ENCODE data around the gene RGMA. TPM values are rescaled to one million over a fixed set of nuclear protein-coding genes. Genes with fewer than 3 reads are reported as not detected.
"Not testable (repeated sequence)": the region's sequence is repeated elsewhere in the genome, so short reads cannot be mapped to it uniquely, and the experiment has no call there.

RGMA gene
- total RNA-seq, 4 donors from 2014 or later = 2.4 to 10.3 (median 6.0) TPM

GRCh38 chr15:93034512-93034911 lies 54.5 kb downstream of the RGMA start:
- no peak for DNase-seq

DNA sequence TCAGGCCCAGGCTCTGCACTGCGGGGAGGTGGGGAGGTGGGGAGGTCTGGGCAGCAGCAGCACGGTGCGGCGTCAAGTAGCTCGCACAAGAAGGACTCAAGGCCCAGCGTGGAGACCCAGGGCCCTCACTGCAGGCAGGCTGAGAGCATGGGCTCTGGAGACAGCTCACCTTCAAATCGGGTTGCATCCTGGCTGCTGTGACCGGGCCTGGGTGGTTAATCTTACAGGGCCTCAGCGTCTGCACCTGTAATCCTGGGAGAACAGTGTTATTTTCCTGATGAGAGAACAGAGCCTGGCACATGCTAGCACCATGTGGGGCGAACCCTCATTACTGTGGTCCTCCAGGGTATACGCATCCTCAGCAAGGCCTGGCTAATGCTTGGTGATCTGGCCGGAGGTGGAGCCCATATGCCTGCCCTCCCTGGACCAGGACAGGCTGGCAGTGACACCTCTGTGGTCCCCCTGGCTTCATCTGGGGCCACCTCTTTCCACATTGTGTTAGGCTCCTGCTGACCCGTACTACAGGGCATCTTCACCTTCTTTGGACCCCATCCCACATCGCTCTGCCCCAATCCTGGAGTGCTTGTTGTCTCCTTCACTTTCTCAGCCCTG lies 55.5 kb downstream of the RGMA start:
- no peak overlapping the region for H3K27ac ChIP-seq
- intact Hi-C loops (cut with DNase I) = loop anchor here (10.0 kb wide), 1 partner anchor 961 kb away; no protein-coding TSS in a partner anchor
- H3K4me1 ChIP-seq = peaks cover under 1 to 25% of the 10 kb centered on the region in 2 donors
- WGBS, 2 donors = 84 to 86% methylated on average over 7 to 14 of the region's 14 CpGs
- no peak for DNase-seq
- no peak overlapping the region for H3K4me3 ChIP-seq (replicated peaks in 1 of 3)
- H3K27me3 ChIP-seq = no peaks in the 10 kb centered on the region
- no peaks in the 10 kb centered on the region for H3K9me3 ChIP-seq
- H3K36me3 ChIP-seq = no peaks in the 10 kb centered on the region
- no peak for TF ChIP-seq POLR2A (IDR thresholded peaks at IDR 0.05)
- TF ChIP-seq, protein P1, sequence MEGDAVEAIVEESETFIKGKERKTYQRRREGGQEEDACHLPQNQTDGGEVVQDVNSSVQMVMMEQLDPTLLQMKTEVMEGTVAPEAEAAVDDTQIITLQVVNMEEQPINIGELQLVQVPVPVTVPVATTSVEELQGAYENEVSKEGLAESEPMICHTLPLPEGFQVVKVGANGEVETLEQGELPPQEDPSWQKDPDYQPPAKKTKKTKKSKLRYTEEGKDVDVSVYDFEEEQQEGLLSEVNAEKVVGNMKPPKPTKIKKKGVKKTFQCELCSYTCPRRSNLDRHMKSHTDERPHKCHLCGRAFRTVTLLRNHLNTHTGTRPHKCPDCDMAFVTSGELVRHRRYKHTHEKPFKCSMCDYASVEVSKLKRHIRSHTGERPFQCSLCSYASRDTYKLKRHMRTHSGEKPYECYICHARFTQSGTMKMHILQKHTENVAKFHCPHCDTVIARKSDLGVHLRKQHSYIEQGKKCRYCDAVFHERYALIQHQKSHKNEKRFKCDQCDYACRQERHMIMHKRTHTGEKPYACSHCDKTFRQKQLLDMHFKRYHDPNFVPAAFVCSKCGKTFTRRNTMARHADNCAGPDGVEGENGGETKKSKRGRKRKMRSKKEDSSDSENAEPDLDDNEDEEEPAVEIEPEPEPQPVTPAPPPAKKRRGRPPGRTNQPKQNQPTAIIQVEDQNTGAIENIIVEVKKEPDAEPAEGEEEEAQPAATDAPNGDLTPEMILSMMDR (IDR thresholded peaks at IDR 0.05) = no peak

More at GRCh38 chr15:93034512-93034911, 54.5 kb downstream of the RGMA start:
- peaks cover 0 to 16% of the 10 kb centered on the region in 2 donors for H3K4me1 ChIP-seq
- TF ChIP-seq POLR2A (IDR thresholded peaks at IDR 0.05) = no peak
- TF ChIP-seq, protein P1 (IDR thresholded peaks at IDR 0.05) = no peak
- H3K4me3 ChIP-seq (replicated peaks in 1 of 3) = no peak overlapping the region
- no peaks in the 10 kb centered on the region for H3K9me3 ChIP-seq
- no peaks in the 10 kb centered on the region for H3K27me3 ChIP-seq
- H3K36me3 ChIP-seq = no peaks in the 10 kb centered on the region
- WGBS, 2 donors = 78 to 84% methylated on average over 7 of the region's 7 CpGs
- intact Hi-C loops (cut with DNase I) = loop anchor here (10.0 kb wide), 1 partner anchor 960 kb away; no protein-coding TSS in a partner anchor
- H3K27ac ChIP-seq = no peak overlapping the region

DNA sequence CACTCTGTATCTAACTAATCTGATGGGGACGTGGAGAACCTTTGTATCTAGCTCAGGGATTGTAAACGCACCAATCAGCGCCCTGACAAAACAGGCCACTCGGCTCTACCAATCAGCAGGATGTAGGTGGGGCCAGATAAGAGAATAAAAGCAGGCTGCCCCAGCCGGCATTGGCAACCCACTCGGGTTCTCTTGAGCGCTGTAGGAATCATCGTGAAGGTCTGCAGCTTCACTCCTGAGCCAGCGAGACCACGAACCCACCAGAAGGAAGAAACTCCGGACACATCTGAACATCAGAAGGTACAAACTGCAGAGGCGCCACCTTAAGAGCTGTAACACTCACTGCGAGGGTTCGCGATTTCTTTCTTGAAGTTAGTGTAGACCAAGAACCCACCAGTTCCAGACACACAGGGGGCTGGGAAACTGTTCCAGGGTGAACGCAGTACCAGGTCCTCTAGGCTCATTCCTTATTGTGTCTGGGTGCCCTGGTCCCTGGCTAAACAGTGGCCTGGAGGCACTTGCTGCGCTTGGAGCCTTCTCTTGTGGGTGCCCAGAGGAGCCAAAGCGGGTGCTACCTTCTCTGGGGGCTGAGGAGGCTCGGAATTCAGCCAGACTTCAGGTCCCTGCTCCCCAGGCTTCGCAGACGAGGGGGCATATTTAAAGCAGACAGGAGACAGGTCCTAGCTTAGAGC lies 56.4 kb downstream of the RGMA start:
- not testable (repeated sequence) for DNase-seq; H3K27ac ChIP-seq; H3K9me3 ChIP-seq; H3K27me3 ChIP-seq; H3K36me3 ChIP-seq; H3K4me3 ChIP-seq (replicated peaks in 1 of 3)
- intact Hi-C loops (cut with DNase I) = loop anchor here (10.0 kb wide), 1 partner anchor 962 kb away; no protein-coding TSS in a partner anchor
- WGBS, 2 donors = 91 to 94% methylated on average over 20 to 21 of the region's 21 CpGs
- H3K4me1 ChIP-seq = peaks cover 7 to 34% of the 10 kb centered on the region in 2 donors

- WGBS, 2 donors = 88 to 96% methylated on average over 18 to 44 of the region's 44 CpGs
- not testable (repeated sequence) for DNase-seq
- intact Hi-C loops (cut with DNase I) = loop anchor here (10.0 kb wide), 1 partner anchor 963 kb away; no protein-coding TSS in a partner anchor
These were observed 57.2 kb downstream of the RGMA start for GRCh38 chr15:93031557-93032384.

GRCh38 chr15:93031103-93031464 lies 57.9 kb downstream of the RGMA start:
- 66 to 75% methylated on average over 7 to 9 of the region's 9 CpGs for WGBS, 2 donors
- no peak overlapping the region for H3K4me3 ChIP-seq (replicated peaks in 1 of 3)
- DNase-seq = no peak
- no peaks in the 10 kb centered on the region for H3K9me3 ChIP-seq
- peaks cover 7 to 41% of the 10 kb centered on the region in 2 donors for H3K4me1 ChIP-seq
- peaks cover 6 to 8% of the 10 kb centered on the region in 2 donors for H3K36me3 ChIP-seq
- H3K27me3 ChIP-seq = no peaks in the 10 kb centered on the region
- no peak overlapping the region for H3K27ac ChIP-seq
- intact Hi-C loops (cut with DNase I) = loop anchor here (10.0 kb wide), 1 partner anchor 964 kb away; no protein-coding TSS in a partner anchor
- TF ChIP-seq, protein P1 (IDR thresholded peaks at IDR 0.05) = no peak
- TF ChIP-seq POLR2A (IDR thresholded peaks at IDR 0.05) = no peak

More at GRCh38 chr15:93031557-93032384, 57.2 kb downstream of the RGMA start:
- H3K27ac ChIP-seq; H3K4me3 ChIP-seq (replicated peaks in 1 of 3); H3K27me3 ChIP-seq; H3K36me3 ChIP-seq; H3K9me3 ChIP-seq: not testable (repeated sequence)
- peaks cover 7 to 41% of the 10 kb centered on the region in 2 donors for H3K4me1 ChIP-seq
